Duodenal mucosa (tissue), 2 donors: ENCODE data around the gene CYSTM1.
A peak's percentile ranks its signal among the peaks of the same experiment; 100 is the strongest.

ENCODE experiments used
- H3K27ac ChIP-seq: one replicate; pipeline ENCODE4 v1.7.0; 2013; ENCODE audit warnings: low read depth, low read length
- H3K27me3 ChIP-seq, 2 donors: one replicate each; pipeline ENCODE4 v1.7.0; 2013; ENCODE audit warnings: low read length in 2 of 2, control low read depth in 1 of 2; ENCODE audit not compliant: insufficient read depth in 2 of 2, control insufficient read depth in 1 of 2
- H3K36me3 ChIP-seq, 2 donors: one replicate each; pipeline ENCODE4 v1.7.0; 2013; ENCODE audit warnings: low read length in 2 of 2, control low read depth in 1 of 2; ENCODE audit not compliant: insufficient read depth in 2 of 2, control insufficient read depth in 1 of 2
- H3K4me1 ChIP-seq, 2 donors: one replicate each; pipeline ENCODE4 v1.7.0; 2013; ENCODE audit warnings: low read length in 2 of 2, control low read depth in 1 of 2; ENCODE audit not compliant: insufficient read depth in 2 of 2, control insufficient read depth in 1 of 2
- H3K4me3 ChIP-seq, 2 donors: one replicate each; pipeline ENCODE4 v1.7.0; 2013; ENCODE audit warnings: low read length in 2 of 2, low read depth in 1 of 2
- H3K9ac ChIP-seq, 2 donors: one replicate each; pipeline ENCODE4 v1.7.0; 2013; ENCODE audit warnings: low read length in 2 of 2, low read depth in 1 of 2
- H3K9me3 ChIP-seq, 2 donors: one replicate each; pipeline ENCODE4 v1.7.0; 2013; ENCODE audit warnings: low read length in 2 of 2, control low read depth in 1 of 2; ENCODE audit not compliant: control insufficient read depth in 1 of 2

CYSTM1 gene, protein sequence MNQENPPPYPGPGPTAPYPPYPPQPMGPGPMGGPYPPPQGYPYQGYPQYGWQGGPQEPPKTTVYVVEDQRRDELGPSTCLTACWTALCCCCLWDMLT

DNA sequence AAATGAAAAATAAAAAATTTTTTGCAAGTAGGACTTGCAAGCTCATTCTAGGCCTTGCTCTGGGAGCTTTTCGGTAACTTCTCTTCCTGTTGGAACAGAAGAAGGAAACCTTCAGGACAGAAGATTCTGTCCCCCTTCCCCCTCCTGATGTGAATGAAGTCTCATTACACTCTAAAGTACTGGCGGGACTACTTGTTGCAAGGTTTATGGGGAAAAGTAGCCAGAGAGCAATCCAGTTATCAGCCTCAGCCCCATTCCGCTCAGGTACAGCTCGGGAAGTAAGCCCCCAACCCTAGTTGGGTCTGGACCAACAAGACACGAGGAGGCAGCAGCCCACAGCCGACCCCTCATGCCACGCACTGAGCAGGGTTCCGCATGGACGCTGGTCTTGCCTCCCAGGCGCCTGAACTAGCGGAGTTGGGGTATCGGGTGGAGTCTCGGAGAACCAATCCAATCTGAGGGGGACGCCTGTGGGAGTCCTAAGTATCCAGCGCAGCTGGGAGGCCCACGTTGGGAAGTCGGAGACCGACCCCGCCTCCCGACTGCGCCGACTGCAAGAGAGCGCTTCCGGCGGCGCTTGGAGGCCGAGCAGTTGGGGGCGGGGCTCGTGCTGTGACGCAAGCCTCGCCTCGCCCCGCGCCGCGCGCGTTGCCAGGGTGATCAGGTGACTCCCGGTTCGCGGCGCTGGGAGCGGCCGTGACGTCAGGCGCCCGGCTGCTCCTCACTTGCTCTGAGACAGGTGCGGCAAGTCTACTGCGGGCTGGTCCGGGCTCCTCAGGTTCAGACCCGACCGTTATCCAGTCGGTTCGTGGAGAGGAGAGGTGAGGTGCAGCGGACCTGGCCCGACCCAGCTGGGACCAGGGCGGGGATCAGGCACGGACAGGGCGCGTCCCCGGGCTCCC is at the start of gene CYSTM1:
TSS of gene CYSTM1 (plus strand) at position 724 of the 902 bp plus-strand sequence. CDS start 19,278 bp downstream, outside the sequence.
- Histone ChIP-seq H3K4me3 (peak within 1 kb of the TSS; percentile 88 to 94), H3K9ac (peak within 1 kb of the TSS; percentile 98 to 100), H3K9me3 (no peaks in the 10 kb centered on the region), H3K27me3 (no peaks in the 10 kb centered on the region), H3K27ac (peak within 1 kb of the TSS; percentile 99), H3K4me1 (peaks cover 20 to 26% of the 10 kb centered on the region in 2 donors), H3K36me3 (no peaks in the 10 kb centered on the region)

DNA sequence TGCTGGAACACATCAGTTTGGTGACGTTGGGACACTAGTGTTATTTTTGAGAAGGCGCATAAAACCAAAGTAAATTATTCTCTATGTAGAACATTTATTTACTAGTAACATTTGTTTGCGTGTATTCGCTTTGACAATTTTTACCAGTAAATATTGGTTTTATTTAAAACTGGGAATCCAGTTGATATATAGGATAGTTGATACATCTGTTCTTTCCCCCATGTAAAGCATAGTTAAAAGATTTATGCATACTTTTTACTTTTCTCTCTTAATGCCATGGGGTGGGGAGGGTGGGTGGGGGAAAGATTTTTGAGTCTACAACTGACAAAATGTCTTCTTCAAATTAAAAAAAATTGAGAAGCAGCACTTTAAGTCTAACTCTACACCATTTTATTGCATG is 49.4 kb upstream of the CYSTM1 start, which contains the start of gene IGIP:
TSS of gene IGIP (plus strand) at position 301 of the 400 bp plus-strand sequence. CDS start 2,540 bp downstream, outside the sequence.
- Histone ChIP-seq H3K9ac (no peak within 1 kb of the TSS), H3K36me3 (no peaks in the 10 kb centered on the region), H3K27ac (no peak within 1 kb of the TSS), H3K9me3 (no peaks in the 10 kb centered on the region), H3K27me3 (no peaks in the 10 kb centered on the region), H3K4me1 (peaks cover 6 to 18% of the 10 kb centered on the region in 2 donors), H3K4me3 (no peak within 1 kb of the TSS)

DNA sequence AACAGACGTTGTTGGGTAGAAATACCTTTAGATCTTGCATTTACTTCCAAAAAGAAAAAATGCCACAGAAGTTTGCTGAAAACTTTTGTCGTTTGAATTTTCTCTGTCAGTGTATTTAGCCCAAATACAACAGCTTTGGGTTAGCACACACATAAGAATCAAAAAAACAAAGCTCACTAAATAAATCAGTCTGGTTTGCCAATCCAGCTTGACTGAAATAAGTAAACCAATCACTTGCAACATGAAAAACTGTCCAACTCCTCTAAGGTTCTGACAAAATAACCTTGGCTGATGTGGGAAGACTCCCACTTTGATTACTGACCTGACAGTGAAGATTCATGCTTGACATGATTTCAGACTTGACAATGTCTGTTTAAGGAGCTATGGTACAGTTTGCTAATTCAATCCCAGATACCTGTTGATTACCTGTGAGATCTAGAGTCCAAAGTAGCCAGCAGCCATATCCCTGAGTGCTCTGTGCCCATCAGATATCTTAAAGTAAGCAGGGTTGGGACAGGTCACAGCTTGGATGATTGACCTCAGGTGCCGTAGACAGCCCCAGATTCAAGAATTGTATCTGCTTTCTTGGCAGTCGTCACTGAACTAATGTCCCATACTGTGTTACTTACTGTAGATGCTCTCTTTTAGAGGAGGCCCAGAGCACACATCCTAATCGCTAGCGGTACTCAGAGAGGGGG is 48.5 kb upstream of the CYSTM1 start:
- H3K27ac ChIP-seq, result no peak overlapping the region
- no peak overlapping the region for H3K9ac ChIP-seq
- H3K27me3 ChIP-seq, result no peaks in the 10 kb centered on the region
- no peak overlapping the region for H3K4me3 ChIP-seq
- H3K4me1 ChIP-seq, result peaks cover 8 to 18% of the 10 kb centered on the region in 2 donors
- no peaks in the 10 kb centered on the region for H3K36me3 ChIP-seq
- H3K9me3 ChIP-seq, result no peaks in the 10 kb centered on the region

DNA sequence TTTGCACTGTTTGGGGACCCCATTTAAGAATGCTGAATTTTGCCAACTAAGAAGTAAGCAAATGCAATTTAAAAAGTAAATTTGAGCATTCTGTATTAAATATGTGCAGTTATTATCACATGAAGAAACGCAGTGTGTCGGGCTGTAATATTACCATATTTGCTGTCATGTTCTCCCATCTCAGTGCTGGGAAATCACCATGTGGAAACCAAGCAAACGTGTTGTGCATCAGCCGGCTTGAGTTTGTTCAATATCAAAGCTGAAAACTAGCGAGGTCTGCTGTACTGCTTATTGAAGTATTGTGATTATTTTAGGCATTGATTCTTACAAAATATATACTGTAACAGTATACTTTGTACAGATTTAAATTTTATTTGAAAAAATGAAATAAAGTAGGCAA is 46.6 kb upstream of the CYSTM1 start:
- Histone ChIP-seq H3K36me3 (no peaks in the 10 kb centered on the region), H3K27me3 (no peaks in the 10 kb centered on the region)

DNA sequence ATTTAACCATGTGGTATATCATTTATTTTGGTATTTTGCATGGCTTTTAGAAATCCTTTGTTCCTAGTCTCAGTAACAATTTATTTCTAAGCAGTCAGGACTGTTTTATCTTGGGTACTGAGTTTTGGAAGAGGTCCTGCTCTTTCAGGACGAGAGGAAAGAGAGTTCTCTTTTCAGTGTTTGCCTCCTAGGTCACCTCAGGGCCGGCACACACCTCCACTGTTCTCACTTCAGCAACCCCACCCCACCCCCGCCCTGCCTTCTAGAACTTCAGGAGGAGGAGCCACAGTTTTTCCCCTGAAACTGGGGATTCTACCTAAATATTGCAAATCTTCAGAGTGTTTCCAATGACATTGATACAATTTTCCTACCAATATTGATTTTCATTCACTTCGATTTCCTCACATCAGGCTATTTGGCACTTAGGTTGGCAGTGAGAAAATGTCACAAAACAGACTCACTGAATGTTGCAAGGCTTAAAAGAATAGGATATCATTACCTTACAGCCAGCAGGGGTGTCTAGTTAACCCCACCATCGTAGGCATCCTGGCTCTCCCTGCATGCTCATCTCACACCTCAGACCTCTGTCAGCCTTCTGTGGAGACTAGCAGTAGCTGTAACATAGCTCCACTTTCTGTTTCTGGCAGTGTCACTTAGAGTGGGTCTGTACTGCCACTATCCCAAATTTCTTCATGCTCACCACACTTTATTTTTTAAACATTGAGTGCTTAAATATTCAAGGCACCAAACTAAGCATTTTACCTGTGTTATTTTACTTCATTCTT is 43.8 kb upstream of the CYSTM1 start:
- Histone ChIP-seq H3K27ac (no peak overlapping the region), H3K9ac (no peak overlapping the region), H3K36me3 (no peaks in the 10 kb centered on the region), H3K4me3 (no peak overlapping the region), H3K9me3 (no peaks in the 10 kb centered on the region), H3K4me1 (peaks cover 13 to 21% of the 10 kb centered on the region in 2 donors), H3K27me3 (no peaks in the 10 kb centered on the region)

More for the DNA sequence above, 46.6 kb upstream of the CYSTM1 start:
- peaks cover 13 to 23% of the 10 kb centered on the region in 2 donors for H3K4me1 ChIP-seq
- no peak overlapping the region for H3K27ac ChIP-seq
- H3K9ac ChIP-seq, result no peak overlapping the region
- H3K4me3 ChIP-seq, result no peak overlapping the region
- H3K9me3 ChIP-seq, result no peaks in the 10 kb centered on the region

DNA sequence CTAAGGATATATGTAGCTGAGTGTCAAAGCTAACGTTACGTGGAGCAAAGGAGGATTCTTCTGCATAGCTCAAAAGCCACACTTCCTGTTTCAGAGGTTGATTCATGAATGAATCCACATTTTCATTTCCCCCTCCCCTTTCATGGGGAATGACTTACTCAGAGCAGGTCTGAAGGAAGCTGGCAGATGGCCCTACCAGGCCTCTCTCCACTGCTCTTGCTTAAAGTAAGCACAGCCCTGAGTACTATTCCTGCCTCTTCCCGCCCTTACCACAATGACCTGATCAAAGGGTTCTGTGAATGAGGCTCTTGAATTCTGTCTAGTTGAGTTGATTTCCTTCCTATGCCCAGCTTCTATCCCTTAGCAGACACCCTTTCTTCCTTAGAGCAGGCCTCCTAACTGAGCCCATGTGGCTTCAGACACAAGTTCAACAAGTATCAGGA is 43.0 kb upstream of the CYSTM1 start:
- no peak overlapping the region for H3K9ac ChIP-seq
- no peaks in the 10 kb centered on the region for H3K27me3 ChIP-seq
- H3K9me3 ChIP-seq, result no peaks in the 10 kb centered on the region
- peaks cover 9 to 12% of the 10 kb centered on the region in 2 donors for H3K4me1 ChIP-seq
- no peak overlapping the region for H3K4me3 ChIP-seq
- H3K36me3 ChIP-seq, result no peaks in the 10 kb centered on the region
- H3K27ac ChIP-seq, result no peak overlapping the region

DNA sequence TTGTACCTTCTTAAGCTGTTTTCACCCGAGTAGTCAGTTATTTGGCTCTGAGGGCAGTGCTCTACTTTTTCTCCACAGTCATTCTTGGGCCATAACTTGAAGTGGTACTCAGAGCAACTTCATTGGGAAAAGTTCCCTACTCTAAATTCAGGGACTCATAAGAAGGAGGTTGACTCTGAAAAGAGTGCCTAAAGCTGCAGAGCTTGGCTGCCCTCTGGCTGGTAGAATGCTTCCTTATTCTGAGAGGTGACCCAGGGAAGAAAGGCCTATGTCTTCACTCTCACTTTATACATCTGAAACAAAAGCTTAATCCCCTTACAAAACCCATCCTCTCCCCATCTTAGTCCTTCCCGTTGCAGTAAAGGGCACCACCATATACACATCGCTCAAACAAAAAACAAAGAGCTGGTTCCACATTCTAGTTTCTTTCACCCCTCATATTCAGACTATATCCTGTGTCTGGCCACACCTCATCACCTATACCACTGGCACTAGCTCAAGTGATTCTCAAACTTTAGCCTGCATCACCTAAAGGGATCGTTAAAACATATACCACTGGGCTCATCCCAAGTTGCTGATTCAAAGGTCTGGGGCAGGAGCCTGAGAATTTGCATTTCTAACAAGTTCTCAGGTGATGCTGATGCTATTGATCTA is 41.3 kb upstream of the CYSTM1 start:
- Histone ChIP-seq H3K36me3 (no peaks in the 10 kb centered on the region), H3K27ac (no peak overlapping the region), H3K27me3 (no peaks in the 10 kb centered on the region), H3K4me3 (no peak overlapping the region), H3K9ac (no peak overlapping the region), H3K4me1 (peaks cover 7 to 10% of the 10 kb centered on the region in 2 donors), H3K9me3 (no peaks in the 10 kb centered on the region)

DNA sequence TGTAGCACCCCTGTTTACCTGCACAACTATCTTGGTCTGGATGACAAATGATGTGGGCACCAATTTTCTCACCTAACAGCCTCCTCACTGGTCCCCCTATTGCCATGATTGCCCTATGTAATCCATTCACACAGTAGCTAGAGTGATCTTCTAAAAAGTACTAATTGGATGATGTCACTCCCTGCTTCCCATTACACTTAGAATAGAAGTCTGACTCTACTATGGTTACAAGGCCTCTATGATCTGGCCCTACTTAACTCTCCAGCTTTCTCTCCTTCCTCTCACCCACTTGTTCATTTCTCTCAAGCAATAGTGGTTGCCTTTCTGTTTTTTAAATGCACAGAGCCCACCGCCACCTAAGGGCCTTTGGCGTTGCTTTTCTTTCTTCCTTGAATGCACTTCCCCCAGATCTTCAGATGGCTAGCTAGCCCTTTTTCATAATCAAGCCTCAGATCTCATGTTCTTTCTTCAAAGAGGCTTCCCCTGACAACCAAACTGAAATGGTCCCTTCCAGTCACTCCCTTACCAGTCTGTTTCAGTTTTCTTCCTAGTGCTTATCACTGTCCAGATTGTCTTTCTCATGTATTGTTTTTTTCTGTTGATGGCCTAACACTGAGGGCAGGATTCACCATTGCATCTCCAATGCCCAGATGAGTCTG is 40.6 kb upstream of the CYSTM1 start:
- H3K9ac ChIP-seq, result no peak overlapping the region
- no peak overlapping the region for H3K27ac ChIP-seq
- peaks cover 7 to 15% of the 10 kb centered on the region in 2 donors for H3K4me1 ChIP-seq
- no peaks in the 10 kb centered on the region for H3K27me3 ChIP-seq
- no peak overlapping the region for H3K4me3 ChIP-seq
- H3K9me3 ChIP-seq, result no peaks in the 10 kb centered on the region
- no peaks in the 10 kb centered on the region for H3K36me3 ChIP-seq

DNA sequence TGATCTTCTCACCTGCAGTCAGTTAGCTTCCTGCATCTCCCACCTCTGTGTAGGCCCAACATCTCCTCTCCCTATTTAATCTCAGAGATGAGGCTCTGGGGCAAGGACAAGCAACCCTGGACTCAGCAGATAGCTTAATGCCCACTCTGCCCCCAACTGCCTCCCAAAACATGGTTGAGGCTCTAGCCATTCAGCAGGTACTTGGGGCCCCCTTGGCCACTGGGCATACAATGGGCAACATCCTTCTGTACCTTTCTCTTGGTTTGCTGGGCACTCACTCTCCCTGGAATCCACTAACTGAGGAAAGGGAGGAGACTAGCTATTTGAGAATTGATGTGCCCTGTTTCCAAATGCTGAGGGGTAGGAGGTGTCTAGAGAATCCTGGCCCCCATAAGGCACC is 39.9 kb upstream of the CYSTM1 start:
- Histone ChIP-seq H3K27ac (no peak overlapping the region), H3K4me1 (peaks cover 7 to 15% of the 10 kb centered on the region in 2 donors), H3K27me3 (no peaks in the 10 kb centered on the region), H3K9me3 (no peaks in the 10 kb centered on the region), H3K9ac (no peak overlapping the region), H3K4me3 (no peak overlapping the region), H3K36me3 (no peaks in the 10 kb centered on the region)
